Thoracic aorta (tissue), 2 donors: Measurements from ENCODE around the gene CCDC149. TPM values are rescaled to one million over a fixed set of nuclear protein-coding genes. Genes with fewer than 3 reads are reported as not detected.

Experiments
- ATAC-seq: fragments of 150-250 bp; one replicate; pipeline ENCODE4 v1.8.0; 2017; ENCODE audit warnings: low read depth; ENCODE audit not compliant: insufficient number of reproducible peaks, low FRiP score
- DNase-seq: peaks from one replicate; pipeline ENCODE4 v3.0.0-alpha.2; 2020; ENCODE audit warnings: low spot score
- H3K27ac ChIP-seq, 2 donors: fragments of 200-600 bp; sonication (generic); 1 replicate in 1 of 2; 2 replicates in 1 of 2; pipeline ENCODE4 v1.5.1; 2016; ENCODE audit warnings: mild to moderate bottlenecking in 2 of 2, moderate library complexity in 2 of 2
- H3K27me3 ChIP-seq: fragments of 200-600 bp; sonication (generic); replicated peaks from 2 replicates; pipeline ENCODE4 v1.6.0; 2016; ENCODE audit warnings: mild to moderate bottlenecking; ENCODE audit not compliant: insufficient read depth
- H3K36me3 ChIP-seq: fragments of 200-600 bp; sonication (generic); one replicate; pipeline ENCODE4 v1.5.1; 2016
- H3K4me1 ChIP-seq, 2 donors: fragments of 200-600 bp; sonication (generic); 1 replicate in 1 of 2; 2 replicates in 1 of 2; pipeline versions ENCODE4 v1.5.1 to v1.6.0; 2016; ENCODE audit warnings: low read depth in 2 of 2, mild to moderate bottlenecking in 1 of 2; ENCODE audit not compliant: control insufficient read depth in 1 of 2
- H3K4me3 ChIP-seq: fragments of 200-600 bp; sonication (generic); 2 replicates; pipeline ENCODE4 v1.5.1; 2016; ENCODE audit warnings: mild to moderate bottlenecking
- H3K9me3 ChIP-seq: fragments of 200-600 bp; sonication (generic); 2 replicates; pipeline ENCODE4 v1.5.1; 2016
- CTCF ChIP-seq: fragments of 200-600 bp; sonication (generic); IDR thresholded peaks from one replicate; pipeline ENCODE4 v1.5.1; 2019; ENCODE audit warnings: antibody characterized with exemption
- total RNA-seq, 2 donors: library from RNA; depleted of rRNA; stranded (reverse); fragments of >200 nt; gene quantifications; one replicate each; pipeline versions ENCODE4 v1.1.0 to v1.2.3, GENCODE V29; 2016

CCDC149 gene
- total RNA-seq, 2 donors from 2014 or later, result 11.8 to 30.1 TPM

DNA sequence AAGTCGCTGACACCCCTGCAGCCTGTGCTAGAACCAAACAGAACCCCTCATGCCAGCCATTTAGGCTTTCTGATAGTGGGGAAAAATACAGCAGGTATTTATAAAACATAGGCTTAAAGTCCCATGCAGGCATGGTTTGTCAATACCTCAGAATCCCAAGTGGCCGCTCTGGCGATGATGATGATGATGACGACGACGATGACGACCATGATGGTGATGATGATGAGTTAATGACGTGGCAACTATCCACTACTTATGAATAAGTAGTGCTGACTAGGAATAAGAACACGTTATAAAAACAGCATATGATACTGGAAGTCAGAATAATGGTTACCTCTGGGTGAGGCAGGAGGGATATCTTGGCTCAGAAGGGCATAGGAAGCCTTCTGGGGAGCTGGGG, 18.0 kb downstream of the CCDC149 start:
- Histone ChIP-seq H3K27ac (no peak overlapping the region), H3K4me1 (peaks cover 16 to 29% of the 10 kb centered on the region in 2 donors), H3K9me3 (no peaks in the 10 kb centered on the region), H3K36me3 (no peaks in the 10 kb centered on the region), H3K4me3 (no peak overlapping the region), H3K27me3 (no peaks in the 10 kb centered on the region)
- no peak for ATAC-seq
- TF ChIP-seq CTCF, result no peak
- DNase-seq, result no peak

- TF ChIP-seq CTCF, result no peak
- H3K27me3 ChIP-seq, result no peaks in the 10 kb centered on the region
- ATAC-seq, result no peak
These were observed 18.6 kb downstream of the CCDC149 start for GRCh38 chr4:24894243-24894642.

DNA sequence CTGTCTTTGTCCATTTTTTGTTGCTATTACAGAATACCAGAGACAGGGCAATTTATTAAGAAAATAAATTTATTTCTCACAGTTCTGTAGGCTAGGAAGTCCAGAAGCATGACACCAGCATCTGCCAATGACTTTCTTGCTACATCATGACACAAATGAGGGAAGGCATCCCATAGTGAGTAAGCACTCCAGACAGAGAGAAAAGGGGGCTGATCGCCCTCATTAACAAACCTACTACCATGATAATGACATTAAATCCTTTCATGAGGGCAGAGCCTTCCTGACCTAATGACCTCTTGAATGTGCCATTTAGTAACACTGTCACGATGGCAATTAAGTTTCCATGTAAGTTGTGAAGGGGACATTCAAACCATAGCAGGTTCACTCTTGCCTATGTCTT, 20.1 kb downstream of the CCDC149 start:
- Histone ChIP-seq H3K36me3 (no peaks in the 10 kb centered on the region), H3K27ac (no peak overlapping the region), H3K9me3 (no peaks in the 10 kb centered on the region), H3K4me3 (no peak overlapping the region), H3K27me3 (no peaks in the 10 kb centered on the region), H3K4me1 (peaks cover 13 to 24% of the 10 kb centered on the region in 2 donors)
- DNase-seq (no peak), ATAC-seq (no peak)
- TF ChIP-seq CTCF, result no peak

More at GRCh38 chr4:24894243-24894642, 18.6 kb downstream of the CCDC149 start:
- no peak overlapping the region for H3K4me3 ChIP-seq
- no peak overlapping the region for H3K27ac ChIP-seq
- peaks cover 16 to 29% of the 10 kb centered on the region in 2 donors for H3K4me1 ChIP-seq
- no peaks in the 10 kb centered on the region for H3K9me3 ChIP-seq
- no peaks in the 10 kb centered on the region for H3K36me3 ChIP-seq
- no peak for DNase-seq

- no peak for TF ChIP-seq CTCF
- DNase-seq (no peak), ATAC-seq (no peak)
- Histone ChIP-seq H3K27me3 (no peaks in the 10 kb centered on the region), H3K36me3 (no peaks in the 10 kb centered on the region), H3K4me1 (peaks cover 8 to 19% of the 10 kb centered on the region in 2 donors), H3K9me3 (no peaks in the 10 kb centered on the region), H3K27ac (no peak overlapping the region), H3K4me3 (no peak overlapping the region)
These were observed 20.6 kb downstream of the CCDC149 start for GRCh38 chr4:24892278-24892677.

DNA sequence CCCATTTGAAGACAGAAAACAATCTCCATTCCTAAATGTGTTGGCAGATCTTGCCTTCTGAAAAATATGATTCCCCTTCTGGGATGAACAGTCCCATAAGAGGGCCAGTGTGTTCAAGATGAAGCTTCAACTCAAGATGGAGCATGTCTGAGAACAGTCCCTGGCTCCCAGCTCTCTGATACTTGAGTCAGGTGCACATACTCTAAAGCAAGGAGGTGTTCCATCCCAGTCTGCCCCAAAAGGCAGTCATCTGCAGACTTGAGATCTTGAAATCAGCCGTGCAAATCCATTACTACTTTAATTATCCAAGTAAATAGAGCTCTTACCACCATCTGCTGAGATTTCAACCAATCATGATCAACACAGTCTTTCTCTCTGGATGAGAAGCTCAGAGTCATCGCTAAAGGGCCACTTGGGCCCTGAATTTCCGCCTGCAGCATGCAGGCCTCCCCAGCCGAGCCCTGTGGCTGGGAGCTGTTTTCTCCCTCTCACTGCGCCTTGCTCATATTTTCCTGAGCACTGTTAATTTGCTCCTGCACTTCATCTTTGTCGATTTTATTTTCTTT, 22.2 kb downstream of the CCDC149 start:
- Histone ChIP-seq H3K27me3 (no peaks in the 10 kb centered on the region), H3K36me3 (no peaks in the 10 kb centered on the region), H3K4me3 (no peak overlapping the region), H3K9me3 (no peaks in the 10 kb centered on the region), H3K27ac (no peak overlapping the region), H3K4me1 (peaks cover 0 to 3% of the 10 kb centered on the region in 2 donors)
- DNase-seq (no peak), ATAC-seq (no peak)
- TF ChIP-seq CTCF, result no peak
